ENCODE measurements around the gene LCP2.

GRCh38 chr5:170307575-170308465, 10.2 kb upstream of the LCP2 start:
- TF ChIP-seq CTCF (IDR thresholded peaks at IDR 0.05), result no peak
- peak in 1 of 2 donors; percentile 29 for TF ChIP-seq POLR2A (IDR thresholded peaks at IDR 0.05)
